Astrocyte of the cerebellum (primary cell): ENCODE data around the gene GSTA3.
"Not testable (repeated sequence)": the region's sequence is repeated elsewhere in the genome, so short reads cannot be mapped to it uniquely, and the experiment has no call there.

Experiments
- DNase-seq: peaks from one replicate; pipeline ENCODE4 v3.0.0-alpha.2; 2011; ENCODE audit warnings: low read depth
- H3K4me3 ChIP-seq: 2 replicates; pipeline ENCODE4 v1.5.1; 2011; ENCODE audit warnings: mild to moderate bottlenecking, low read depth, low read length, moderate library complexity
- in situ Hi-C: cut with HindIII; loops from 2 replicates; pipeline ENCODE4 v1.10.0; 2017; ENCODE audit warnings: low sequenced_read_pairs
- TF ChIP-seq, protein P1 (sequence below): IDR thresholded peaks from 2 replicates; pipeline ENCODE4 v1.5.1; 2012; ENCODE audit warnings: low read length, low read depth, moderate library complexity, mild to moderate bottlenecking; ENCODE audit errors: missing control alignments

Gene GSTA3

DNA sequence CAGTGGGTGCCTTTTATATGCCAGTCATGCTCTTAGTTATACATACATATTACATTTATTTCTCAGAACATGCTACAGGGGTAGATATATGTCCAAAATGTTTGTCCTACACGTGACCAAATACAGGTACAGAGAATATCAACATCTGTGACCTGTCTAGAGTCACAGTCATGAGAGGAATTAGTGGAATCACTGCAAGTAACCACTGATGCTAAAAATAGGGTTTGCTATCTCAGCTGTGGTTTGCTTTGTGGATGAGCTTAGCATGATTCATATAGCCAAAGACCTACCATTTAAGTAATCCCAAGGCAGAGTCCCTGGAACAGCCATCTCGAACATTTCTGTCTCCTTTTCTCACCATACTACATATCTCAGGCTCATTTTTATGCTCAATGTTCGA lies 32.3 kb downstream of the GSTA3 start:
- TF ChIP-seq, protein P1, sequence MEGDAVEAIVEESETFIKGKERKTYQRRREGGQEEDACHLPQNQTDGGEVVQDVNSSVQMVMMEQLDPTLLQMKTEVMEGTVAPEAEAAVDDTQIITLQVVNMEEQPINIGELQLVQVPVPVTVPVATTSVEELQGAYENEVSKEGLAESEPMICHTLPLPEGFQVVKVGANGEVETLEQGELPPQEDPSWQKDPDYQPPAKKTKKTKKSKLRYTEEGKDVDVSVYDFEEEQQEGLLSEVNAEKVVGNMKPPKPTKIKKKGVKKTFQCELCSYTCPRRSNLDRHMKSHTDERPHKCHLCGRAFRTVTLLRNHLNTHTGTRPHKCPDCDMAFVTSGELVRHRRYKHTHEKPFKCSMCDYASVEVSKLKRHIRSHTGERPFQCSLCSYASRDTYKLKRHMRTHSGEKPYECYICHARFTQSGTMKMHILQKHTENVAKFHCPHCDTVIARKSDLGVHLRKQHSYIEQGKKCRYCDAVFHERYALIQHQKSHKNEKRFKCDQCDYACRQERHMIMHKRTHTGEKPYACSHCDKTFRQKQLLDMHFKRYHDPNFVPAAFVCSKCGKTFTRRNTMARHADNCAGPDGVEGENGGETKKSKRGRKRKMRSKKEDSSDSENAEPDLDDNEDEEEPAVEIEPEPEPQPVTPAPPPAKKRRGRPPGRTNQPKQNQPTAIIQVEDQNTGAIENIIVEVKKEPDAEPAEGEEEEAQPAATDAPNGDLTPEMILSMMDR, result no peak

DNA sequence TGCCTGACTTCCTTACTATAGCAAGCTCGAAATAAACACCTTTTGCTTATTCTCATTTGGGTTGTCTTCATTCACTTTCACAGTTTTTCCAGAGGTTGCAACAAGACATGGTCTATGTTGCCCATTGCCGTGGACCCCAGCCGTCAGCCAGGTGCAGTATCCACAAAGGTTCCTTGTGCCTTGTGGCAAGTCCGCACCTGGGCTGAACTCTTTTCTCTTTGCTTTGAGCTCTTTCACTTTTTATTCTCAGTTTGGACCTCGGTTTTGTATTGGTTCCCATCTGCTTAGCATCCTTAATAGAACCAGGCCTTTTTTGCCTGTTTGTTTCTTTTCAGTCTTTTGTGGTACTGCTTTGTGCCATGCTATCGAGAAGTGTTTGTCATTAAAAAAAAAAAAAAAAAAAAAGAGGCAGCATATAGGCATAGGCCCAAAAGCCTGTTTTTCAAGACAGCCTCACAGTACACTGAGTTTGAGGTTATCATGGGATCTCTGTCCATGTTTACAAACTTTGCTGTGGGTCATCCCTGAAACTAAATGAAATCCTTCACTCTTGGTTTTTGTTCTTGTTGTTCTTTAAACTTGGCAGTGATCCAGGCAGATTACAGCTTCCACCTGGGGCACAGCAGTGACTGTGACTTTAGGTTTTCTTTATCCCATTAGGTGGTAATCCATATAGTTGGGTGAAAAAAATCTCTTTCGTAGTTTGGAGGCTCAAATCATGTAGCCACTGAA lies 33.3 kb downstream of the GSTA3 start:
- H3K4me3 ChIP-seq, result no peak overlapping the region
- TF ChIP-seq, protein P1, result no peak
- in situ Hi-C loops, result no loop called here
- no peak for DNase-seq

More for the DNA sequence above, 32.3 kb downstream of the GSTA3 start:
- in situ Hi-C loops, result no loop called here
- peak; percentile 69 for DNase-seq
- no peak overlapping the region for H3K4me3 ChIP-seq

DNA sequence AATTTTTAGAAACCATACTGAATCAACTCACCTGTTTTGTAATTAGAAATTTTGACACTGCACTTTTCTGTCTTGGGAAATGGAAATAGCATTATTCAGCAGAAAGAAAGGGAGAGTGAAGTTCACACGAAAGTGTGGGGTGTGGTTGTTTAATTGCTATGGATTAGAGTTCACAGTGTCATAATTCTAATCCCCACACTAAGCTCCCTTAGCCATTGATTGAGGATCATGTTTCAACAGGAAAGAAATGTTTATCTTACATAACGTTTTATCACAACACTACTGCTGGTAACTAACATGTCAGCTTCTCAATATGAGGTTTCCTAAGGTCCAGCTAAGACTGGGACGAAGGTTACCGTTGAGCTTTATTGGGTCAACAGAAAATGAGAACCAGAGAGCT lies 37.5 kb downstream of the GSTA3 start:
- DNase-seq, result no peak
- TF ChIP-seq, protein P1, result no peak
- in situ Hi-C loops, result no loop called here
- no peak overlapping the region for H3K4me3 ChIP-seq

DNA sequence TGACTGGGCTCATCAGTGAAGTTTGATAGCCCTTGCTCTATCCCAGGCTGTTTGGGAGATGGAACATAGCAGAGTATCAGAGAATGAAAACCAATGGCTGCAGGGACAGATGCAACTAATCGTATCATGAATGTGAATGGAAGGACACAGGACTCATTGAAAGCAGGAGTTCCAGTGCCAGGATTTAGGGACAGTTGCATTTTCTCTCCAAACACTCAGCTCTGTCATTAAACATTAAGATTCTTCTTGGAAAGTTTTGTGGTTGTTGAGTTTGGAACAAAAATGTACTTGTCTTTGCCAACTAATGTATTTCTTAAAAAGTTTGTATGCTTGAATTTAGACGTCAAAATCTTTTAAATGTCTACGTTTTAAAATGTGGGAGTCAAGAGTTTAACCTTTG lies 37.9 kb downstream of the GSTA3 start:
- no peak overlapping the region for H3K4me3 ChIP-seq
- no peak for DNase-seq
- in situ Hi-C loops, result no loop called here
- TF ChIP-seq, protein P1, result no peak

DNA sequence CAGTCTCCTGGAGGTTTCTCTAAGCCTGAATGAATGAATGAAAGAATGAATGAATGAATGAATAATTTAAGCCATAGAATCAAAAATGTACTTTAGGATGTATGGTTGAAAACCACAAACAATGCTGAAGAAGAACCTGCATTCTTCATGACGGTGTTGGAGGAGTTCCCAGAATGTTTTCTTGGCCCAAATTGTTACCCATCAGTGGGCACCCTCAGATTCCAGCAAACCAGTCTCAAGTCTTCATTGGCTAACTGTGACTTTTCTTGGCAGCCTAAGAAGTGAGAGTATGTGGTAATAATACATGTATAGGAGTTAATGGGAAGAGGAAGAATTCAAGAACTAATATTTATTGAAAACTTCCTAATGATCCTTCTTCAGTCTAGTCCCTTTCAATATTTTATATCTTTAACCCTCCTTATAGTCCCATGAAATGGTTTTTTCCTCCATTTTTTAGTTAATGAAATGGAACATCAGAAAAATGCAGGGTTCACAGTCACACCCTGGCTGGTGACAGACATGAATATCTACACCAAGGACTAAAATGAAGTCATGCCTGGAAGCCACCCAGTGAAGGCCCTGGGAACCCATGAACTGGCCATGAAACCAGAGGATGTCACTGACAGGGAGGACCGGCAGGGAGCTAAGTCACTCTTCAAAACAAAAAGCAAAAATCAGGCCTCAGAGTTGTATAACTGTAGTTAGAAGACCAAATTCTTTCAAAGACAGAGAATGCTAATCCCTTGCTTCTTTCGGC lies 39.0 kb downstream of the GSTA3 start:
- DNase-seq, result peak; percentile 48
- H3K4me3 ChIP-seq, in situ Hi-C loops: not testable (repeated sequence)

DNA sequence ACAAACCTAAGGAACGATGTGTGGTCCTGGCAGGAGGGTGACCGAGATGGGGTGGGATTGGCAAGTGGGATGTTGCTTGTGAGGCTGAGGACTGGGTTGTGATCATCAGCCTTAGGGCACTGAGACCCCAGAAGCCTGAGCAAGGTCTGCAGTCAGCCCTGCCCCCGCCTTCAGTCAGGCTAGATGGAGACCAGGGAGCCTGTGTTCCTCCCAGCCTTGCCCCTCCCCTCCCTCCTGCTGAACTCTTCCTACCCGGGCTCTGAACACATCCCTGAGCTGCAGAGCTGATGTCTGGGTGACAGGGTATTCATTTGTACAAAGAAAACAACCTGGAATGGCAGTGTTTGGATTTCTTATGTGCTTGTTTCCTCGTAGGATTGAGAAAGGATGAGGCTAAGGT lies 40.6 kb downstream of the GSTA3 start:
- in situ Hi-C loops, H3K4me3 ChIP-seq, DNase-seq: not testable (repeated sequence)

DNA sequence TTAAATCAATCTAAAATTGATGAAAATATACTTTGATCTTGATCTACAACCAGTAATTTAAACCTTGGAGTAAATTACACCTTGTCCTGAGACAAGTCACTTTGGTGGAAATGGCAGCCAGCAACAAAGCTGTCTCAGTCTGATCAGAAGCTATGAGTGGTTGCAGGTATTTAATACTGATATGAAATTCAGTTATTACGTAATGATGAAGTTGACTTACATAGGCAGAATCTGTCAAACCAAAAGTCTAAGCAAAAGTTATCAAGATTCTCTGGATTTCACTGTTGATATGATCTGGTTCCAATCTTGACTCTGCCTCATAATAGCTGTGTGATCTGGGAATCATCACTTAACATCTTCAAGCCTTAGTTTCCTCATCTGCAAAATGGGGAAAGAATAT lies 41.3 kb downstream of the GSTA3 start:
- H3K4me3 ChIP-seq, result no peak overlapping the region
- no peak for DNase-seq
- in situ Hi-C loops, result no loop called here
- TF ChIP-seq, protein P1, result no peak

DNA sequence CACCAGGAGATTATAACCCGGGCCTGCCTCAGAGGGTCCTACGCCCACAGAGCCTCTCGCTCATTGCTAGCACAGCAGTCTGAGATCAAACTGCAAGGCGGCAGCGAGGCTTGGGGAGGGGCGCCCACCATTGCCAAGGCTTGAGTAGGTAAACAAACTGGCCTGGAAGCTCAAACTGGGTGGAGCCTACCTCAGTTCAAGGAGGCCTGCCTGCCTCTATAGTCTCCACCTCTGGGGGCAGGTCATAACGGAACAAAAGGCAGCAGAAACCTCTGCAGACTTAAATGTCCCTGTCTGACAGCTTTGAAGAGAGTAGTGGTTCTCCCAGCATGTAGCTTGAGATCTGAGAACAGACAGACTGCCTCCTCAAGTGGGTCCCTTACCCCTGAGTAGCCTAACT lies 48.3 kb downstream of the GSTA3 start:
- in situ Hi-C loops, H3K4me3 ChIP-seq, DNase-seq: not testable (repeated sequence)
